8988T (cell line): ENCODE measurements around the gene COX7A2.

Experiments used
- DNase-seq: peaks from one replicate; pipeline ENCODE4 v3.0.0; 2011

COX7A2 gene

DNA sequence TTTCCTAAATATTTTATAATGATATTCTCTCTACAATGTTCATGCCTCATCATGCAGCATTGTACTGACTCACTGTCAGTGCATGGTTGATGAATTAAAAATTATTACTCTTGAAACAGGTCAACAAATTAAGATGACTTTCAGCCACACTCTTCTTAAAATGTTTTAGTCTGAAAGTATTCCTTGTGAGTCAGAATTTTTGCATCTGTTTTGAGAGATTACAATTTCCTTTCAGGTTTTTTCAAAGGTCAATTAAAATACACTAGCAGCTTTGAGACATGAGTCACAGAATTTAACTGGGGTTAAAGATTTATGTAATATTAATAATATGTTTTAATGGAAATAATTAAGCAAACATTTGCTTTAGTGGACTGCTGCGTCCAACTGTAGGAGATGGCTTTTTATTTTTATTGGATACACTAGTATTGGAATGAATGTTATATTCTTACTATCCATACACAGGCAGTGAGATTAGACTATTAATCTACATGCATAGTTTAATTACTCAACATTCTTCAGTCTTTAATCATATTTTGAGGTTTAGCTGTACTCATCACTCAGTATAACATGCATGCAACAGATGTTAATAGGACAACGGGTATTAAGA is 47.4 kb downstream of the COX7A2 start:
- DNase-seq: no peak

- no peak for DNase-seq
Measured at GRCh38 chr6:75188221-75188925, 55.2 kb downstream of the COX7A2 start.
